SK-MEL-5 (cell line): ENCODE measurements around the gene ENO3. TPM values are rescaled to one million over a fixed set of nuclear protein-coding genes. Genes with fewer than 3 reads are reported as not detected.

Experiments
- DNase-seq: peaks from one replicate; pipeline ENCODE4 v3.0.0-alpha.2; 2016; ENCODE audit warnings: low read depth, low spot score
- in situ Hi-C: cut with HindIII; loops from 2 replicates; pipeline ENCODE4 v1.10.0; 2016; ENCODE audit warnings: low sequenced_read_pairs, high pct_unique_total_duplicates, low pct_unique_long_range_greater_than_20kb
- small RNA-seq, 2 experiments: library from RNA; depleted of rRNA; stranded (forward); fragments of <200 nt; gene quantifications; one replicate each; pipeline ENCODE3, GENCODE V24; 2014
- total RNA-seq: library from RNA; depleted of rRNA; stranded (reverse); fragments of >200 nt; shearing (Covaris generic); gene quantifications from 2 replicates; pipeline ENCODE4 v1.2.3, GENCODE V29; 2014; rRNA removed

The ENO3 gene
- total RNA-seq, 1 experiment from 2014 or later = 3.6 TPM

DNA sequence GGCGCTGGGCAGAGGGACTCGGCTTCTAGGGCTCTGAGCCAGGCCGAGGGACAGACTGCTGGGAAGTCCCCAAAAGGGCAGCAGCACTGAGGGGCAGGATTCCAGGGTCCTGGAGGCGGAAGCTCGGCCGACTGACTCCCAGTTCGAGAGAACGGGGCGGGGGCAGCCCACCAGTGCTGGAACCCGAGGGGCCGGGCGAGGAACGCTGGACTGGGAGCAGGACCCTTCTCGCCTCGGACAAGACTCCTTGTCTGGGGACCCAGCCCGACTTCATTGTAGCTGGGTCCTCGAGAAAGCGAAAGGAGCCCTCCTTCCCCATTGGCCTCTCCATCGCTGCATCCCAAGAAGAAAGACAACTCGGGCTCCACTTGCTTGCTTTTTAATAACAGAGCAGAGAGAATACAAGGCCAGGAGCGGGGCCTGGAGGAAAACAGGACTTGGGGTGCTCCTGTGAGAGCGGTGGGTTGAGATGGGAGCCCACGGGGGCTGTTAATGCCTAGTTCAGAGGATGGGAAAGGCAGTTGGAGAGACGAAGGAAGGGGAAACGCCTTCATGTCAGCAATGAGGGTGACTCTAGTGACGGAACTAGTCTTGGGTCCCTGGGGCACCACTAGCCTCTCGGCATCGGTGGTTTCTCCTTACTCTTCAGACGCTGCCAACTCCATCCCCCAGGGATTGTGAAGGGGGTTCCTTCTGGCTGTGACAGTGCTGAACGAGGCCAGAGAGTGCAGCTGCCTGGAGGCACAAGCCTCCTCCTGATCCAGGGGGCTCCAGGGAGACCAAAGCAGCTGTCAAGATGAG is 37.0 kb downstream of the ENO3 start:
- in situ Hi-C loops = no loop called here
- no peak for DNase-seq

DNA sequence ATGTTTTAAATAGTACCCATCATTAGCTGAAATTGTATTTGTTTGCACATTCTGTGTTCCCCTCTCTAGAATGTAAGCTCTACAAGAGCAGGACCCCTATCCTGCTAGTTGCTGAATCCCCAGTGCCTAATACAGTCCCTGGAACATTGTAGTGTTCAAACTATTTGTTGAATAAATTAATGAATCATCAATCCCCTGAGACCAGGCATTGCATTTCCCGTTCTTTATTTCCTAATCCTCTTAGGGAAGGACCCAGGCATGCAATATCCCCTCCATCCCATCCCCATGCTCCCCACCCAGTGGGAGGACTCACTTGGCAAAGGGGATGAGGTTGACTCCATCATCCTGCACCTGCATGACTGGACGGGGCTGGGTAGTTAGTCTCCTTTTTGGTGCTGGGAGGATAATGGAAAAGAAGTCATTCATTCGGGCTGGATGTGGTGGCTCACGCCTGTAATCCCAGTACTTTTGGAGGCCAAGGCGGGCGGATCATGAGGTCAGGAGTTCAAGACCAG is 43.2 kb downstream of the ENO3 start:
- DNase-seq = no peak

DNA sequence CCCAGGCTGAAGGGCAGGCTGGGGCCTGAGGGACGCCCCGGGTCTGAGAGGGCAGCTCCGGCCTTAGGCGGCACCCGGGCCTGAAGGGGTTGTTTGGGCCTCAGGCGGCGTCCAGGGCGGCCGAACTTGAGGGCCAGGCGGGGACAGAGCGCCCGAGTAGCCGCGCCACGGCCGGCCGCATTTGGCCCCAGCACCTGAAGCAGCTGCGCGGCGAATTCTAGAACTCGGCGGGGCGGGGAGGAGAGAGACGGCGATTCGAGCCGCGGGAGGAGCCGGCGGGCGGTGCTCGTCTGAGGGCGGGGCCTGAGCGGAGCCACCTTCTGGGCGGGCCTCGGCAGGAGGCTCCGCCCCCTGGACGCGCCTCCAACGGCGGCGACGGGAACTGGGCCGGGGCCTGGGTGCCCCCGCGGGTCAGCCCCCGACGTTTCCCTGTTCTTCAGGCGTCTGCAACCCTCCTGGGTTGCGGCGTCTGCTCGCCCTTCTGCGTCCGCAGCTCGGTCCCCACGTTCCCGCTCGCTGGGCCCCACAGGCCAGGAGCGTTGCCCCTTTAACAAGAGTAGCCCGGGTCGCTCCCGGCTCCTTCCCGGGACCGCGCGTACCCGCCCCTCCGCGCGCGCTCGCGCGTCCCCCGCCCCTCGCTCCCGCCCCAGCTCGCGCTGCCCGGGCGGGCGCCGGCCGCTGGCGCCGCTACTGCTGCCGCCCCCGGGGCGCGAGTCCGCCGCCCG is 46.5 kb downstream of the ENO3 start, which contains the start of the genes INCA1 and KIF1C:
Gene INCA1, minus strand, starts transcription at position 221 of the 725 bp plus-strand sequence. CDS start 3,085 bp downstream, outside the sequence.
Gene KIF1C, plus strand, starts transcription at position 649 of the 725 bp plus-strand sequence. CDS start 2,297 bp downstream, outside the sequence.
- in situ Hi-C loops = no loop called here
- peak; percentile 85 for DNase-seq

More for the DNA sequence above, 43.2 kb downstream of the ENO3 start:
- in situ Hi-C loops = no loop called here

DNA sequence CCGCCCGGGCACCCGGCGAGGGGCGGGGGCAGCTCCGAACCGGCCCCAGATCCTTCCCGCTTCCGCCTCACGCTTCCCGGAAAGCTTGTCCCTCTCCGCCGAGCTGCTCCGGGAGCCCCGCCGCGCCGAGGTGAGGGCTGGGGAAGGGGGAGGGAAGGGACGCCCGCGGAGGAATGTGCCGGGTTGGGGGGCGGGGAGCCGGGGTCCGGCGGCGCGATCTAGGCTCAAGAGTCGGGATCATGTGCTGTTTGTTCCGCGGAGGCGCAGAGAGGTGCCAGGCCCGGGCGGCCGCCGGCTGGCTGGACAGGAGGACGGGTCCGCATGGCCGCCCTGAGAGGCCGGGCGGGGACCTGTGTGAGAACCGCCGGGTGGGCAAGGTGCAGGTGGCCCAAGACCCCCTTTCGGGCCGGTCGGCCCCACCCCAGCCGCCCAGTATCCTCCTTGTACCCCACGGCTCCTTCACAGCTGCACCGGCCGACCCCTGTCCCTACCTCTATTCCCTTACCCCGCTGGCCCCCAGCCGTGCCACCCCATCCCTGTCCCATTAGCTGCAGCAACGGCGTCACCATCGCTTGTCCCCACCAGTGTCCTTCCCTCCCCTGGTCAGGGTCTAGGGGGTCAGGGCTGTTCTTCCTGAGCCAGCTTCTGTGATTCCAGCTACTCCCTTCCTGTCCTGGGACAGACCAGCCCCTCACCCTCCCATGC is 47.3 kb downstream of the ENO3 start:
- DNase-seq = no peak
- in situ Hi-C loops = no loop called here

DNA sequence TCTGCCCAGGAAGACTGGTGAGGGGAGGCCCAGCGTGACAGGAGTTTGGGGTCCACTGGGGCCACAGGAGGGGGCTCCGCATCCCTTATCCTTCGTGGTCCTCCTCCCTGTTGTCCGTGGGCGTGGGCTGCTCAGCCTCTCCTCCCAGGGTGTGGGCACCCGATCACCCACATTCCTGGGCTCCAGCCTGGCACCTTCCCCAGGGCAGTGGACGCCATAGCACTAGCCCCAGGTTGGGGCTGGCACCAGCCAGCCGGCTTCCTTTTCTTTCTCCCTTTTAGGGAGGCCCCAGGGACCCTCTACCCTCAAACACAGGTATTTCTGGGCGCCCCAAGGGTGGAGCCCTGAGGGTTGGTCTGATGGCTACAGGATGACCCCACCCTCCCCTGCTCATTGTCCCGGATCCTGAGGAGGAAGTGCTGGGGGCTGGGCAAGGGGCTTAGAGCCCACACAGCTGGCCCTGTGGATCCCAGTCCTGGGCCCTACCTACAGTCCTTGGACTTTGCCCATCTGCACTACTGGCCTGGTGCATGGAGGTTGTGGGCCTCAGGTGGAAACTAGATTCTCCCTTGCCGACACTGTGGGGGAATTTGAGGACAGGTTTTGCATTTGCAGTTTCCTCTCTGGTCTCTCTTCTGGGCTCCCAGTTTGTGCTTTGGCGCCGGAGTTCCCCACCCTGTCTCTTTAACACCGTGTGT is 48.0 kb downstream of the ENO3 start:
- in situ Hi-C loops = no loop called here
- DNase-seq = no peak

DNA sequence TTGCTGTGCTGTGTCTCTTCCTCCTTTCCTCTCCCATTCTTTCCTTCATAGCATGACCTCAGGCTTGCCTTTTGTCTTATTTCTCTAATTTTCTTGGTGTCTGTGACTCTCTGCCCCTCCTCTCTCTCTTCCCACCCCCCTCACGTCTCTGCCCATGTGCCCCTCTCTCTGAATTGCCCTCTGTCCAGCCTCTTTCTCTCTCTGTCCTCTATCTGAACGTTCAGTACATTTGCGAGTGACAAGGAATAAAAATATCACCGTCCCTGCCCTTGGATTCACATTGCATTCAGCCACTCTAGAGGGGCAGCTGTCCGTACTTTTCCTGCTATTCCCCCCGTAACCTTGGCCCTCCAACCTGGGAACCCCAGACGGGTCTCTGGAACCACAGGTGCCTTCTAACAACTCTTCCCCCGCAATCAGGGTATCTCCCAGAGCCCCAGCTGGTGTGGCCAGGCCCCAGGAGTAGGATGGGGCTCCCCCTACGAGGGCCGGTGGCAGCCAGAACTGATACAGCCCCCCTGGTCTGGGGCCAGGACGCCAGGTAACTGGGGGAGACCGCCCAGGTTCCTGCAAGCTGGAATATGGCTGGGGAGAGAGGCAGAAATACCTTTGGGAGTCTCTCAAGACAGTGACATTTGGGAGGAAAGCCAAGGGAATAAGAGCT is 48.6 kb downstream of the ENO3 start:
- in situ Hi-C loops = no loop called here
- DNase-seq = no peak

DNA sequence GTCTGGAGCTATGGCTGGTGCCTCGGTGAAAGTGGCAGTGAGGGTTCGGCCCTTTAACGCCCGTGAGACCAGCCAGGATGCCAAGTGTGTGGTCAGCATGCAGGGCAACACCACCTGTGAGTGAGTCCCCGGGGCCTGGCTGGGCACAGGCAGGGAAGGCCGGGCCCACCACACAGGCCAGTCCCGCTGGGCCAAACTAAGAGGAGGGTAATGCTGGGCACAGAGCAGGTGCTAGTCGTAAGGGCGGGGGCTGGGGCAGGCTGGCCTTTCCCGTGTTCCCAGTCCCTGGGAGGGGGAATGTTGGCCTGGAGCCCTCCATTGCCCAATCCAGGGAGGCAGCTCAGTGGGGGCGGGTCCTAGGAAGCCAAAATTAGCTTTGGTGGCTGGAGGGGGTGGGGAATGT is 49.3 kb downstream of the ENO3 start:
- in situ Hi-C loops = no loop called here
- no peak for DNase-seq

DNA sequence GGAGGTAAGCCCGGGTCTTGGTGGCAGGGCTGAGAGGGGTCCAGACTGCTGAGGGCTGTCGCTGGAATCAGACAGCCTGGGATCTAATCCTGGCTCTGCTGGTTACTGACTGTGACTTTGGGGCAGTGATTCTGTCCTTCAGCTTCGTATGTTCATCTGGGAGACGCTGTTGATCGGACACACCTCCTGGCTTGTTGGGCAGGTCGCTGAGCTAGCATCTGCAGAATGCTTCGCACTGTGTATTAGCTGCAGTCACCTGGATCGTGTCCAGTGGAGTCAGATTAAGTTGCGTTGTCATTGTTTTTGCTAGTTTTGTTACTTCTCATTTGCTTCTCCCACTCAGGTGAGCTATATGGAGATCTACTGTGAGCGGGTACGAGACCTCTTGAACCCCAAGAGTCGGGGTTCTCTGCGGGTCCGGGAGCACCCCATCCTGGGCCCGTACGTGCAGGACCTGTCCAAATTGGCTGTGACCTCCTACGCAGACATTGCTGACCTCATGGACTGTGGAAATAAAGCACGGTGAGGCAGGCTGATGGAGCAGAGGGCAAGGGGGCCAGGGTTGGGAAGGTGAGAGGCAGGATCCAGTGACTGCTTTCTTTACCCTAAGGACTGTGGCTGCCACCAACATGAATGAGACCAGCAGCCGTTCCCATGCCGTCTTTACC is 51.3 kb downstream of the ENO3 start:
- DNase-seq = no peak
- in situ Hi-C loops = no loop called here

DNA sequence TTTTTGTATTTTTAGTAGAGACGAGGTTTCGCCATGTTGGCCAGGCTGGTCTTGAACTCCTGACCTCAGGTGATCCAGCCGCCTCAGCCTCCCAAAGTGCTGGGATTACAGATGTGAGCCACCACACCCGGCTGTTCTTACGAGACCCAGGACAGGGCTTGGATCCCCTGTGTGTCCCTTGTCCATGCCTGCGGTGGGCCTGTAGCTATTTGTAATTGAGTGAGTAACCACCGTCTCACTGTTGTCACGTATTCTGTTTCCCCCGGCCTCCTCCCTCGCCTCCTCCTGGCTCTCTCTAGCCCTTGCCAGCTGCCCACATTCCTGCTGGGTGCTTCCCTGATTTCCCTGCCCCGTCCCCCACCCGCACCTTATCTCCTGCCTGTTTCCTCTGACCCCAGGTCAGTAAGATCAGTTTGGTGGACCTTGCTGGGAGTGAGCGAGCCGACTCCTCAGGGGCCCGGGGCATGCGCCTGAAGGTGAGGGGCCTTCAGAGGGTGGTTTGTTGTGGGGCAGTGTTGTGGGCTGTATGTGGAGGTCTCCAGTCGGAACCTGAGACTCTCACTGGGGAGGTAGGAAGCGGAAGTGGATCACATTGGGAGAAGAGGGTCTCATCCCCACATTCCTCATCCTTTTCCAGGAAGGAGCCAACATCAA is 52.4 kb downstream of the ENO3 start:
- no peak for DNase-seq
- in situ Hi-C loops = no loop called here

Small RNAs within 50 kb of the gene (small RNA-seq; reads per million reads assigned to genes)
- gene MIR6864 (0 reads per million in 2 experiments), gene MIR6865 (0 reads per million in 2 experiments)

Other genes starting within 250 kb of the ENO3 start
- gene PELP1, start 247.0 kb upstream of the ENO3 start, total RNA-seq = 18.1 and 23.4 TPM in 2 replicates
- gene ARRB2, start 240.5 kb upstream of the ENO3 start, total RNA-seq = 13.6 and 17.2 TPM in 2 replicates
- gene MED11, start 219.7 kb upstream of the ENO3 start, total RNA-seq = 26.3 and 32.0 TPM in 2 replicates
- gene ZMYND15, start 211.3 kb upstream of the ENO3 start, total RNA-seq = 0.11 TPM in 1 of 2 replicates, not detected in the other
- 10.0 and 10.7 TPM in 2 replicates for gene CXCL16, start 211.2 kb upstream of the ENO3 start, total RNA-seq
- gene TM4SF5, start 179.2 kb upstream of the ENO3 start, total RNA-seq = not detected in 2 replicates
- not detected in 2 replicates for gene VMO1, start 164.8 kb upstream of the ENO3 start, total RNA-seq
- not detected in 2 replicates for gene GLTPD2, start 162.2 kb upstream of the ENO3 start, total RNA-seq
- gene PSMB6, start 155.0 kb upstream of the ENO3 start, total RNA-seq = 171 and 190 TPM in 2 replicates
- gene PLD2, start 144.0 kb upstream of the ENO3 start, total RNA-seq = 10.2 and 10.5 TPM in 2 replicates
- gene MINK1, start 117.8 kb upstream of the ENO3 start, total RNA-seq = 18.7 and 19.5 TPM in 2 replicates
- gene C17orf107, start 51.6 kb upstream of the ENO3 start, total RNA-seq = not detected in 2 replicates
- 0.11 TPM in 1 of 2 replicates, not detected in the other for gene CHRNE, start 48.0 kb upstream of the ENO3 start, total RNA-seq
- gene GP1BA, start 18.8 kb upstream of the ENO3 start, total RNA-seq = not detected in 2 replicates
- 115 and 129 TPM in 2 replicates for gene SLC25A11, start 11.1 kb upstream of the ENO3 start, total RNA-seq
- 30.6 and 38.3 TPM in 2 replicates for gene RNF167, start 10.9 kb upstream of the ENO3 start, total RNA-seq
- gene PFN1, start 2.6 kb upstream of the ENO3 start, total RNA-seq = 714 and 787 TPM in 2 replicates
- 41.6 and 55.3 TPM in 2 replicates for gene SPAG7, start 16.7 kb downstream of the ENO3 start, total RNA-seq
- 4.4 and 5.6 TPM in 2 replicates for gene CAMTA2, start 36.6 kb downstream of the ENO3 start, total RNA-seq
- 0.16 and 0.24 TPM in 2 replicates for gene INCA1, start 46.4 kb downstream of the ENO3 start, total RNA-seq
- gene KIF1C, start 46.8 kb downstream of the ENO3 start, total RNA-seq = 48.2 and 54.7 TPM in 2 replicates
- not detected in 2 replicates for gene SLC52A1, start 84.3 kb downstream of the ENO3 start, total RNA-seq
- 0.19 TPM in 1 of 2 replicates, not detected in the other for gene ZFP3, start 127.3 kb downstream of the ENO3 start, total RNA-seq
- gene ZNF232, start 160.8 kb downstream of the ENO3 start, total RNA-seq = 7.1 and 7.4 TPM in 2 replicates
- not detected in 2 replicates for gene USP6, start 164.9 kb downstream of the ENO3 start, total RNA-seq
- gene ZNF594, start 240.7 kb downstream of the ENO3 start, total RNA-seq = 5.7 and 7.5 TPM in 2 replicates